Omental fat pad (tissue), 4 donors: ENCODE data around the gene PVR. TPM values are rescaled to one million over a fixed set of nuclear protein-coding genes. Genes with fewer than 3 reads are reported as not detected.

Experiments used
- ATAC-seq: fragments of 150-250 bp; one replicate; pipeline ENCODE4 v1.9.1; 2016; ENCODE audit warnings: mild to moderate bottlenecking, moderate library complexity; ENCODE audit not compliant: low FRiP score
- DNase-seq: peaks from one replicate; pipeline ENCODE4 v3.0.0-alpha.2; 2019; ENCODE audit warnings: low spot score
- total RNA-seq, 4 donors: library from RNA; depleted of rRNA; stranded (reverse); fragments of >200 nt; gene quantifications; one replicate each; pipeline ENCODE4 v1.1.0, GENCODE V29; 2016
- TF ChIP-seq, protein P1 (sequence below), 3 donors: fragments of 450-650 bp; IDR thresholded peaks; one replicate each; pipeline ENCODE4 v1.5.1; 2016 to 2017; ENCODE audit warnings: antibody characterized with exemption in 3 of 3, mild to moderate bottlenecking in 3 of 3, moderate library complexity in 2 of 3

Gene PVR
- total RNA-seq, 4 donors from 2014 or later, result 17.0 to 93.9 (median 28.6) TPM

DNA sequence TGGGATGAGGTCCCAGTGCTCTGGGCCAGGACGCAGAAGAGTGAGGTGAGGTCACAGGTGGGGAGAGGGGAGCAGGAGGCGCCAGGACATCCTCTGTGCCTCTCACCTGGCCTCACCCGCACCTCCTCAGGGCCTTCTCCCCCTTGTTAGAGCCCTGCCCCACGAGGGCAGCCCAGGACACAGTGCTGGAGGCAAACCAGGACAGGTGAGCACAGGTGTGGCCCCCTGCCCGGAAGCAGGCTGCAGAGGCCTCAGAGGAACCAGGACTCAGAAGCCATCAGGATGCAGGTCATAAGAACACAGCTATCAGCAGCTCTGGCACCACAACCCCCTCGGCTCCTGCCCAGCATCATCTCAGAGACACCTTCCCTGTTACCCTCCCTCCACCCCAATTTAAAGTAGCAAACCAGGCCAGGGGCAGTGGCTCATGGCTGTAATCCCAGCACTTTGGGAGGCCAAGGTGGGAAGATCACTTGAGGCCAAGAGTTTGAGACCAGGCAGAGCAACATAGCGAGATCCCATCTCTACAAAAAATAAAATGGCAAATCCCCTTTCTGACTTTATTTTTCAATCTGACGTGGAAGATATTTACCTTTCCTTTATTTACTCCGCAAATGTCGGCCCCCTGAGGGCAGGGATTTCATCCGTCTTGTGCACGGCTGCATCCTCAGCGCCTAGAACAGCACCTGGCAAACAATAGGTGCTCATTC is 54.9 kb downstream of the PVR start, which contains the start of gene CEACAM16:
CEACAM16 (plus strand) TSS at position 660 of the 710 bp plus-strand sequence. CDS start 2,306 bp downstream, outside the sequence.
- TF ChIP-seq, protein P1, sequence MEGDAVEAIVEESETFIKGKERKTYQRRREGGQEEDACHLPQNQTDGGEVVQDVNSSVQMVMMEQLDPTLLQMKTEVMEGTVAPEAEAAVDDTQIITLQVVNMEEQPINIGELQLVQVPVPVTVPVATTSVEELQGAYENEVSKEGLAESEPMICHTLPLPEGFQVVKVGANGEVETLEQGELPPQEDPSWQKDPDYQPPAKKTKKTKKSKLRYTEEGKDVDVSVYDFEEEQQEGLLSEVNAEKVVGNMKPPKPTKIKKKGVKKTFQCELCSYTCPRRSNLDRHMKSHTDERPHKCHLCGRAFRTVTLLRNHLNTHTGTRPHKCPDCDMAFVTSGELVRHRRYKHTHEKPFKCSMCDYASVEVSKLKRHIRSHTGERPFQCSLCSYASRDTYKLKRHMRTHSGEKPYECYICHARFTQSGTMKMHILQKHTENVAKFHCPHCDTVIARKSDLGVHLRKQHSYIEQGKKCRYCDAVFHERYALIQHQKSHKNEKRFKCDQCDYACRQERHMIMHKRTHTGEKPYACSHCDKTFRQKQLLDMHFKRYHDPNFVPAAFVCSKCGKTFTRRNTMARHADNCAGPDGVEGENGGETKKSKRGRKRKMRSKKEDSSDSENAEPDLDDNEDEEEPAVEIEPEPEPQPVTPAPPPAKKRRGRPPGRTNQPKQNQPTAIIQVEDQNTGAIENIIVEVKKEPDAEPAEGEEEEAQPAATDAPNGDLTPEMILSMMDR (IDR thresholded peaks at IDR 0.05), result no peak
- DNase-seq, result no peak
- ATAC-seq, result no peak

DNA sequence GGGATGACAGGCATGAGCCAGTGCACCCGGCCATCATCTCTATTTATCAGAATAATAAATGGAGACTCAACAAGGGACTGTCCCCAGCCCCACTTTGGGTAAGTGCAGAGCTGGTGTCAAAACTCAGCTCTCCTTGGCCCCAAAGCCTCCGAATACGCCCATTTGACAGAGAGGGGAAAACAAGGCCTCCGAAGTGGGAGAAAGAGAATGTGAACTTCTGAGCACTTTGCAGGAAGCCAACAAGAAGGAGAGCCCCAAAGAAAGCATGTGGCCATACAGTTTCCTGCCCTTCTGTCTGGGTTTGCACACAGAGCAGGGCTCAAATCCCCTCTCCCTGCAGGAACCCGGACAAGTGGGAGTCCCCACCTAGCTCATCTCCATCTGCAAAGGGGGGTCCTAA is 56.8 kb downstream of the PVR start:
- TF ChIP-seq, protein P1 (IDR thresholded peaks at IDR 0.05), result no peak
- ATAC-seq (no peak), DNase-seq (no peak)

DNA sequence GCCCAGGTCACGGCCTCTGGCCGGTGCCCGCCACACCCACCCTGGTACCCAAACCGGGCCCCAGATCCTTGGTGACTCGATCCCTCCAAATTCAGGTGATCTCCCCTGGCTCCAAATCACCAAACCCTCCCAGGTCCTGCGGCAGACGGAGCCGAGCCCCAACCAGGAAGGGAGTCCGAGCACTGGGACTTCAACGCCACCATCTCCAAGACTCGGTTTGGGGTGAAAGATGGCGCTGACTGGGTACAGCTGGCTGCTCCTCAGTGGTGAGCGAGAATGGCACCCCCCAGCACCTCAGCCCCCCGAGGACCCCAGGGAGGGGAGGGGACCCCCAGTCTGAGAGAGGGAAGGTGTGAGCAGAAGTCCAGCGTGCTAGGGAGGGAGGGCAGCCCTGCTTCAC is 57.5 kb downstream of the PVR start:
- TF ChIP-seq, protein P1 (IDR thresholded peaks at IDR 0.05), result no peak
- DNase-seq, result no peak
- no peak for ATAC-seq

DNA sequence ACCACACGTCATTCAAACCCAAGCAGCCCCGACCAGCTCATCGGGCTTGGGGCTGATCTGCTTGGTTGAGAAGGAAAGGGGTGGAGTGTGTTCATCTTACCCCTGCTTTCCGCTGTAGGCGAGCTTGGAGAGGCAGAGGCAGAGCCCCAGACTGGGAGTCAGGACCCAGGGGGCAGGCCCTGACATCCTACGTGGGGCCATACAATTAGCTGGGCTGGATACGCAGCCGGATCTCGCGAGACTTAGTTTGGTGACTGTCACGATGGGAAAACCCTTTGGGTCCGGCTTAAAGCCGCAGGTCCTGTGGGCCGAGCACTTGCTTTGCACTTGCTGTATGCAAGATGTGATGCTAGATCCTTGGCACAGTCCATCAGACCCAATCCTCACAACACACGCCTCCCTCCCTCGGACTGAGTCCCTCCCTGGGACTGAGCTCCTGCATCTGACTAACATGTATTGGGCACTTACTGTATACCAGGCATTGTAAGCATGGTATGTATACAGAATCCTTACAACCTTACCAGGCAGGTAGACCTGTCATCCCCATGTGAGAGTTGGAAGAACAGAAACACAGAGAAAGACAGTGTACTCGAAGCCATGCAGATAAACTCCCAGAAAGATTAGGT is 59.0 kb downstream of the PVR start:
- TF ChIP-seq, protein P1 (IDR thresholded peaks at IDR 0.05), result no peak
- DNase-seq (no peak), ATAC-seq (no peak)

DNA sequence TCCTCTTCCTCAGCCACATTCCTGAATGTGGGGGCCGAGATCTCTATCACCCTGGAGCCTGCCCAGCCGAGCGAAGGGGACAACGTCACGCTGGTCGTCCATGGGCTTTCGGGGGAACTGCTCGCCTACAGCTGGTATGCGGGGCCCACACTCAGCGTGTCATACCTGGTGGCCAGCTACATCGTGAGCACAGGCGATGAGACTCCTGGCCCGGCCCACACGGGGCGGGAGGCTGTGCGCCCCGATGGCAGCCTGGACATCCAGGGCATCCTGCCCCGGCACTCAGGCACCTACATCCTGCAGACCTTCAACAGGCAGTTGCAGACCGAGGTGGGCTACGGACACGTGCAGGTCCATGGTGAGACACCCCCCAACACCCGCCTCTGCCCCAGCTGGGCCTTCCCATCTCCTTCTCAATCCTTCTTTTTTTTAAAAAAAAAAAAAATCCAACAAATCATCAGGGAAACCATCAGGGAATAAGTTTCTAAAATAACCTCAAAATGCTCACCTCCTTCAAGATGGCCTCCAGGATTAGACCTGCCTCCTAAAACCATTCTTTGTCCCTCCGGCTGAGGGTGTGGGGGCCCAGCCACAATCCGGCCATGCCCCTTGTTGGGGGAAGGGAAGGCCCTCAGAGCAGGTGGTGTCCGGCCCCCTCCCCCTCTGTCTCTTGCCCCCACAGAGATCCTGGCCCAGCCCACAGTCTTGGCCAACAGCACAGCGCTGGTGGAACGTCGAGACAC is 59.8 kb downstream of the PVR start:
- TF ChIP-seq, protein P1 (IDR thresholded peaks at IDR 0.05), result no peak
- DNase-seq (no peak), ATAC-seq (no peak)

DNA sequence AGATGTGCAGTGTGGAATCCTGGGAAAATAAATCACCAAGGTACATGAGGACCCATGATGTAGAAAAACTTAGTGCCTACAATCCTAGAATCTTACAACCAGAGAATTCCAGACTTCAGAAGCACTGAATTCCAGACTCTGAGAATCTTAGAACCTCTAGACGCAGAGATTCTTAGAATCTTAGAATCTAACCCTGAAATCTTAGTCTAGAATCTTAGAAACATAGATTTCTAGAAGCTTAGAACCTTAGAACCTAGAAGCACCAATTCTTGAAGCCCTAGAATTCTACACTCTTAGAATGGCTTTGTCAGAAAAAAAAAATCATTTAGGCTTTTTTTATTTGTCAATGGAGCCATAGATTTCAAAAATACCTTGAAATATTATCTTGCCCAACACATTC is 61.3 kb downstream of the PVR start:
- no peak for ATAC-seq
- no peak for DNase-seq
- TF ChIP-seq, protein P1 (IDR thresholded peaks at IDR 0.05), result no peak
